NCI-H2171 treated with DMSO at 0.1 percent for 48 hours (cell line): ENCODE data around the gene KRT6B.
A peak's percentile ranks its signal among the peaks of the same experiment; 100 is the strongest.
"Not testable (repeated sequence)": the region's sequence is repeated elsewhere in the genome, so short reads cannot be mapped to it uniquely, and the experiment has no call there.

Experiments used
- DNase-seq: peaks from one replicate; lab custom pipeline; 2025; lab: John Stamatoyannopoulos, UW

Gene KRT6B

DNA sequence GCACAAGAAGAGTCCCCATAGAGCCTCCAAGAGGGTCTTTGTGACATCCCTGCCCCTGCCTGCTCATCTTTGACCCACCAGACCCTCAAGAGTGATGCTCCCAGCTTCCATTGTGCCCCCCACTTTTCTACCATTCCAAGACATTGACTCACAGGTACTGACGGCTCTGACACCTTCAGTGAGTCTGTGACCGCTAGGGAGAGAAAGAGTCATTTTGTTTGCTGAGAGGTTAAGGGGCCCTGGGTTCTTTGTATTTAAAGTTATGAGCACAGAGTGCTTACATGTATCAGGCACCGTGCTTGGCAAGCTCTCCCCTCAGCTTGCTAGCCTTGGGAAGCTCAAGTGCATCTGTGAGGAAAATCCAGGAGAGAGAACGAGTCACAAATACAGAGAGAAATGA is 38.7 kb downstream of the KRT6B start:
- no peak for DNase-seq

GRCh38 chr12:52411815-52412214 is 40.1 kb downstream of the KRT6B start:
- DNase-seq, result no peak

GRCh38 chr12:52410589-52411248 is 41.2 kb downstream of the KRT6B start:
- DNase-seq, result not testable (repeated sequence)

DNA sequence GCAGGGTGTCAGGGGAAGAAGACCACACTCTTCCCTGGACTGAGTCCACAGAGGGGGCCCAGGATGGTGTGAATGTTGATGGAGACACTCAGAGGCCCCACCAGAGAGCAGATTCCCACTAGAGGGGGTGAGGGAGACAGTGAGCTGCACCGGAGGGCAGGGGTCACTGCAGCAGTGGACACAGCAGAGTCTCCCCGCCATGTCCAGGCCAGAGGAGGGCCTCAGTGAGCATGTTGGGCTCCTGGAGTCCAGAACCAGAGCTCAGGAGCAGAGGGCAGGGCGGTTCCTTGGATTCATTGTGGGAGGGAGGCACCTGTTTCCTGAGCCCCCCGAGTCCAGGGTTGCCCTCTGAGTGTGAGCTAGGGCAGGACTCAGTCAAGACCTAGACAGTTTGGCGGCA is 44.0 kb downstream of the KRT6B start:
- no peak for DNase-seq

GRCh38 chr12:52405922-52406385 is 46.0 kb downstream of the KRT6B start, which contains the start of gene KRT82:
KRT82 (minus strand) TSS chr12:52406335; CDS start chr12:52406277, 58 bp downstream.
- DNase-seq, result no peak

DNA sequence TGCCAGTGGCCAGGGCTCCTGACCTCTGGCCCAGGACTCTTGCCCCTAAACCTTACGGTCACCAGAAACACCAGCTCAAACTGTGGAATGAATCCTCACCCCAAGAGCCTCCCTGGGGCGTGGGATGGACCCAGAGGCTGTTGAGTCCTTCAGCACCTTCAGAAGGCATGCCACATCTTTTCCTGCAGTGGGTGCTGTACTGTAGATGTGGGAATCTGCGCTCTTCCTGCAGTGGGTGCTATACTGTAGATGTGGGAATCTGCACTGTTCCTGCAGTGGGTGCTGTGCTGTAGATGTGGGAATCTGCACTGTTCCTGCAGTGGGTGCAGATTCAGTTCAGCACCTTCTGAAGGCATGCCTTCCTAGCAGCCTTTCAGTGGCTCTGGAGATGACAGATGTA is 47.0 kb downstream of the KRT6B start:
- no peak for DNase-seq

GRCh38 chr12:52403561-52403960 is 48.4 kb downstream of the KRT6B start:
- no peak for DNase-seq

- peak; percentile 55 for DNase-seq
These were observed 48.9 kb downstream of the KRT6B start for GRCh38 chr12:52402873-52403540.

GRCh38 chr12:52402377-52402776 is 49.6 kb downstream of the KRT6B start:
- DNase-seq, result no peak

DNA sequence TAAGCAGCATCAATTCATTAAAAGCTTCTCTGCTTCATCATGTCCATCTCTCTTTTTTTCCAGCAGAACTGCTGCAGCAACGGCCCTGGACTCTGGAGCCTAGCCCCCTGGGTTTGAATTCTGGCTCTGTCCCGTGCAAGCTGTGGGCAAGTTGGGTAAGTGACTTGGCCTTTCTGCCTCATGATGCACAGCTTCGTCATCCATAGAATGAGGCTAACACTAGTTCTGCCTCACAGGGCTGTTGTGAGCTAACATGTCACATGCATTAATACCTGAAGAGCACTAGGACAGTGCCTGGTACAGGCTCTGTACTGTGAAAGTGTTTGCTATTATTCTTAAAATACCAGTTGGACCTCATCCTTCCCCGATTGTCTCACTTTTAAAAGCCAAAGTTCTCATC is 50.0 kb downstream of the KRT6B start:
- no peak for DNase-seq

GRCh38 chr12:52401526-52401925 is 50.4 kb downstream of the KRT6B start:
- no peak for DNase-seq

DNA sequence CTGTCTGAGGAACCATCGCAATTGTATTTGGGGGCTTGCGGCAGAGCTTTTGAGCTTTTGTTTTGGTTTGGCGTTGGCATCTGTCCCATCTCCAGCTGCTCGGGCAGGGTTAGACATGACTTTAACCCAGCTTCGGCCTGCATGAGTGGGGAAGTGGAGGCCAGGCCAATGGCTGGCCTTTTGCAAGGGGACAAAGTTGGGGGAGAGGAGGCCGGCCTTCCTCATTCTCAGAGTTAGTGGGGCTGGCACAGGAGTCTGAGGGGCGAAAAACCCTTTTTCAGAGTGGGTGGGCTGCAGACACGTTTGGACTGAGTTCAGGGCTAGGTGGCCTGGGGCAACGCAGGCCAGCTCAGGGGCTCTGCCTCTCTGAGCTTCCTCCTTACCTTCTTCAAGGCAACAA is 51.0 kb downstream of the KRT6B start:
- DNase-seq, result no peak

DNA sequence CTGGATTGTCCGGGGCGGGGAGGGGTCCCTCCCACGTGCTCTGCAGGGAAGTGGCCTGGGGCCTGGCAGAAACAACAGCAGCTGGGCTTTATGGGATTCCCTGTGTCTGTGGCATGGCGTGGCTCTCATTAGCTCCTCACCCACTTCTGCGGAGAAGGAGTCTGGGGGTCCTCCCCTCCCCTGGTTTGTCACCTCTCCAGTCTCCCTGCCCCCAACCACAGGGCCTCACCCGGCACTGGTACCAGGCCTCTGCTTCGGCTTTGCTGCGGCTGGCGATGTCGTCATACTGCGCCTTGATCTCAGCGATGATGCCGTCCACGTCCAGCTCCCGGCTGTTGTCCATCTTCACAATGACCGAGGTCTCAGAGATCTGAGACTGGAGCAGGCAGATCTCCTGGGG is 52.2 kb downstream of the KRT6B start:
- no peak for DNase-seq

- no peak for DNase-seq
These were observed 53.8 kb downstream of the KRT6B start for GRCh38 chr12:52398176-52398575.

- no peak for DNase-seq
These were observed 55.3 kb downstream of the KRT6B start for GRCh38 chr12:52396656-52397055.
